ENCODE results near the gene FBXW11. TPM values are rescaled to one million over a fixed set of nuclear protein-coding genes. Genes with fewer than 3 reads are reported as not detected.
"Not testable (repeated sequence)": the region's sequence is repeated elsewhere in the genome, so short reads cannot be mapped to it uniquely, and the experiment has no call there.

FBXW11 gene
- total RNA-seq, 1 experiment from 2014 or later = 52.0 TPM

GRCh38 chr5:171920765-171921391 lies 85.6 kb downstream of the FBXW11 start:
- H3K9ac ChIP-seq (ENCODE audit: low read length) = no peak overlapping the region
- no peaks in the 10 kb centered on the region for H4K20me1 ChIP-seq (ENCODE audit: insufficient read depth)
- intact Hi-C loops (cut with micrococcal nuclease) = no loop called here
- ChIA-PET POLR2A (interaction anchor here (1.0 kb wide), 1 partner anchor 86 kb away, joined by 3 read pairs; the partner anchor contains the start of gene FBXW11), CTCF (interaction anchor here (1.4 kb wide), 1 partner anchor 9 kb away, joined by 8 read pairs; no protein-coding TSS in a partner anchor), RAD21 (ENCODE audit: low non-redundant PET in 1 of 2, low total read pairs in 2 of 2, uncharacterized antibody in 2 of 2, unreplicated experiment in 2 of 2) (no interaction called here)
- no peak overlapping the region for H3K4me3 ChIP-seq (replicated peaks in 1 of 2; ENCODE audit: low read depth in 1 of 2, low read length in 2 of 2)
- no peaks in the 10 kb centered on the region for H3K4me1 ChIP-seq (ENCODE audit: control insufficient read depth in 1 of 2, insufficient read depth in 2 of 2, low read length in 2 of 2)
- no peaks in the 10 kb centered on the region for H3K9me2 ChIP-seq (ENCODE audit: insufficient read depth)
- no peaks in the 10 kb centered on the region for H3K36me3 ChIP-seq (ENCODE audit: control insufficient read depth in 1 of 2, insufficient read depth in 2 of 2, low read length in 2 of 2)
- ATAC-seq (no peak), DNase-seq (ENCODE audit: low read depth, low spot score) (no peak)
- H2AFZ ChIP-seq (ENCODE audit: low read depth, low read length, poor library complexity, severe bottlenecking) = no peak overlapping the region
- no peaks in the 10 kb centered on the region for H3K9me3 ChIP-seq (ENCODE audit: control insufficient read depth in 1 of 2, insufficient read depth in 1 of 2, low read depth in 1 of 2, low read length in 2 of 2)
- H3K79me2 ChIP-seq (ENCODE audit: insufficient read depth, low read length) = peaks cover 83% of the 10 kb centered on the region
- no TSS peak for BruUV-seq (replicated peaks)
- no peaks in the 10 kb centered on the region for H3K27me3 ChIP-seq (ENCODE audit: insufficient read depth, low read length)
- H3K4me2 ChIP-seq (ENCODE audit: low read length) = no peak overlapping the region
- no peak overlapping the region for H3K27ac ChIP-seq (ENCODE audit: low read depth, low read length)
- TF ChIP-seq CTCF (IDR thresholded peaks at IDR 0.05 in 2 of 3, conservative IDR thresholded peaks at IDR 0.05 in 1 of 3; ENCODE audit: borderline replicate concordance in 1 of 3, insufficient read depth in 1 of 3, low read depth in 2 of 3, low read length in 2 of 3) (no peak), POLR2AphosphoS5 (IDR thresholded peaks at IDR 0.05; ENCODE audit: low read depth, low read length) (no peak), ATF3 (IDR thresholded peaks at IDR 0.05) (no peak), ZFX (IDR thresholded peaks at IDR 0.05) (no peak), EZH2 (IDR thresholded peaks at IDR 0.05) (no peak)

- H3K9me3 ChIP-seq (ENCODE audit: control insufficient read depth in 1 of 2, insufficient read depth in 1 of 2, low read depth in 1 of 2, low read length in 2 of 2); H3K27me3 ChIP-seq (ENCODE audit: insufficient read depth, low read length); H3K27ac ChIP-seq (ENCODE audit: low read depth, low read length); RAD21 ChIA-PET (ENCODE audit: low non-redundant PET in 1 of 2, low total read pairs in 2 of 2, uncharacterized antibody in 2 of 2, unreplicated experiment in 2 of 2); H3K4me2 ChIP-seq (ENCODE audit: low read length); H3K36me3 ChIP-seq (ENCODE audit: control insufficient read depth in 1 of 2, insufficient read depth in 2 of 2, low read length in 2 of 2); H3K9me2 ChIP-seq (ENCODE audit: insufficient read depth); H3K9ac ChIP-seq (ENCODE audit: low read length); H3K4me3 ChIP-seq (replicated peaks in 1 of 2; ENCODE audit: low read depth in 1 of 2, low read length in 2 of 2); H2AFZ ChIP-seq (ENCODE audit: low read depth, low read length, poor library complexity, severe bottlenecking); DNase-seq (ENCODE audit: low read depth, low spot score); CTCF ChIA-PET; H4K20me1 ChIP-seq (ENCODE audit: insufficient read depth); BruUV-seq (replicated peaks); POLR2A ChIA-PET; ATAC-seq; H3K4me1 ChIP-seq (ENCODE audit: control insufficient read depth in 1 of 2, insufficient read depth in 2 of 2, low read length in 2 of 2): not testable (repeated sequence)
- intact Hi-C loops (cut with micrococcal nuclease) = loop anchor here (1.0 to 10.0 kb wide), 2 partner anchors 273 to 779 kb away; partner anchors contain the start of gene STK10
- H3K79me2 ChIP-seq (ENCODE audit: insufficient read depth, low read length) = peaks cover 51% of the 10 kb centered on the region
These were observed 90.7 kb downstream of the FBXW11 start for GRCh38 chr5:171915700-171916099.
